NCI-H146 (cell line): Measurements from ENCODE around the gene THADA.
"Not testable (repeated sequence)": the region's sequence is repeated elsewhere in the genome, so short reads cannot be mapped to it uniquely, and the experiment has no call there.

ENCODE experiments used
- DNase-seq: peaks from one replicate; lab custom pipeline; 2025; lab: John Stamatoyannopoulos, UW

Gene THADA

GRCh38 chr2:43462866-43463641, 132.8 kb downstream of the THADA start:
- DNase-seq: peak; percentile 79

GRCh38 chr2:43461453-43462073, 134.3 kb downstream of the THADA start:
- peak; percentile 14 for DNase-seq

GRCh38 chr2:43460611-43461365, 135.1 kb downstream of the THADA start:
- DNase-seq: no peak

DNA sequence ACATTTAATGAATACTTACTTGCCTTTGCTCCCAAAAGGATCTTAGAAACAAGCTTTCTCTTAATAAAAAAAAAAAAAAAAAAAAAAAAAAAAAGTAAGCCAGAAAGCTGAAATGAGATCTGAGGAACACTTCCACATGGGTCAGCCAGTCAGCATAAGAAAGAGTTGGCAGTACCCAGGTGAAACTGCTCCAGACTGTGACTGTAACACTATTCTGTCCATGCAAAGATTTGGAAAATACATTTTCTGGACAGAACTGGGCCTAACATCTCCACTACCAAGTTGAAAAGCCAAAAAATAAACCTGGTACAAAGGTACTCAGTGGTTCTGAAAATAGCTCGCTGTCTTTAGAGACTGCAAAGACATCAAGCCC, 135.7 kb downstream of the THADA start:
- no peak for DNase-seq

DNA sequence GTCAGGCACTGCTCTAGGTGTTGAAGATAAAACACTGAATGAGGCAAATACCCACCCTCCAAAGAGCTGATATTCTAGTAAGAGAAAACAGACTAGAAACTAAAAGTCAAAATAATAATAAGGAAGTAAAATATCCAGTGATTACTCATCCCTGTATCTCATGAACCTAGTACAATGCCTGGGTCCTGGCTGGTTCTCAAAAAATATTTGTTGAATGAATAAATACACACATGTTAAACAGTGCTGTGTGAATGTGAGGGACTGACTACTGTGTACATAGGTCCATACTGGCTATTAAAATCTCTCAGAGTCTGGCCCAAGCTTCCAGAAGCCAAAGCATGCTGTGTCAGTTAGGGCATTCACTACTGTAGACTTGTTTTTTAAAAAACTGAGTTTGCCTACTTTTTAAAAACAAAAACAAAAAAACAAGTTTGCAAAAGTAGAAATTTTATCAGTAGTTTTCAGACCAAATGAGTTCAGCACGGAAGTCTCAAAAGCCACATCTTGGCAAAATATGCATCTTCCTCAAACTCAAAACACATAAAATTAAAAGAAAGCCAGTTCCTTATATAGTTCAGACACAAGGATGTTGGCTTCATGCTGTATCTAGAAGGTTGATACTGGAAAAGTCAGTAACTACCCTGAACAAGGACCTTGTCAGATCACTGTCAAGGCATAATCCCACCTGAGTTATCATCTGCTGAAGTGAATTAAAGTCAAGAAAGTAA, 136.2 kb downstream of the THADA start:
- no peak for DNase-seq

DNA sequence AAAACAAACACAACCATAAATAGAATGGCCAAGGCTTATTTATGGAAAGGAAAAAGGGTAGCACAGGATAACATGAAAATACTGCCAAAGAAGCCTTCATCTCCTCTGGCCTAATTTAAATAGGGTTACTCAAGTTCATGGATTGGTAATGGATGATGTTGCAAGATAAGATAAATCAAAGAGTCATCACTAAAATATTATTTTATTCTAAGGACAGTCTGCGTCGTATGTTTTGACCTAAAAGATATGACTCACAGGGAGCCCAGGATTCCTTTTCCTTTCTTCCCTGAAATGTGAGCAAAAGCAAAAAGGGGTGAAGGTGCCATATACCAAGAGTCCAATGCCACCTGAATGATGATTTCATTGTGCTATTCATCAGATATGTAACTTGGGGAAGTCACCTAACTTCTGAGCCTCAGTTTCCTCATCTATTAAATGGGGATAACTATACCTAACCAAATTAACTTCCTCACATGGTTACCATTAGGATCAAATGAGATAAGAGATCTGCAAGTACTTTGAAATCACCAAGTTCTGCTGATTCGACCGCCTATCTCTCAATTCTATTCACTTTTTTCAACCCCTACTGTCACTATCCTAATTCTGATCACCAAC, 137.7 kb downstream of the THADA start:
- no peak for DNase-seq

DNA sequence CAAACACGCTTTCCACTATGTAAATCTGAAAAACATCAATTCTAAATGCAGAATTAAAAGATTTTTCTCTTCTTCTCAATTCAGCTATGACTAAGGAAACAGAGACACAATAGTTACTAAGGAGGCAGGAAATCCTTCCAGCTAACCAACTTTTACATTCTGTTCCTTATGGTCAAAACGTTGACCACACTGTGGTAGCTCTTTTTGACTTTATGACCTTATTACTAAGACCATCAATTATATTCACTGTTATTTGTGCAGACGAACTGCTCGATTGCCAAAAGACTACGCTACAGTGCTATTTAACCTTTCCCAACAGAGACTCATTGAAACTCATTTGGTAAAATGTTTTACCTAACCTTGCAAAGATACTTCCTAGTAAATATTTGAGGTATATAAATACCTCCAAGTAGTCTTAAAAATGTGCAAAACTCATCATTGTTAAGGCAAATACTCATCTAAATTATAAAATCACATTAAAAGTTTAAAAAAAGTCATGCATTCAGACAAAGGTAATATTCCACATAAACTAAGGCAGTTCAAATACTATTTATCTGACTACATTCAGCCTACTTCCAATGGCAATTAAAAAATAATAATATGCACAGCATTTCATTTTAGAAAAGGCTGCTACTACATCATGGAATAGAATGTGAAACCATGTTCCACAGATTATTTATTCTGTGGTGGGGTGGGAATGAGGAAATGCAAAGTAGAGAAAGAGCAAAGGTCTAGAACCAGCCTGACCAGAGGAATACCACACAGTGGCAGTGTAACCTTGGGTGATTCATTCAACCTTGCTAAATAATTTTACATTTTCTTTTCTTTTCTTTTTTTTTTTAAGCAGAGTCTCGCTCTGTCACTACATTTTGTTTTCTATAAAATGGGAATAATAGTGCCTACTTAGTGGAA, 139.9 kb downstream of the THADA start:
- no peak for DNase-seq

DNA sequence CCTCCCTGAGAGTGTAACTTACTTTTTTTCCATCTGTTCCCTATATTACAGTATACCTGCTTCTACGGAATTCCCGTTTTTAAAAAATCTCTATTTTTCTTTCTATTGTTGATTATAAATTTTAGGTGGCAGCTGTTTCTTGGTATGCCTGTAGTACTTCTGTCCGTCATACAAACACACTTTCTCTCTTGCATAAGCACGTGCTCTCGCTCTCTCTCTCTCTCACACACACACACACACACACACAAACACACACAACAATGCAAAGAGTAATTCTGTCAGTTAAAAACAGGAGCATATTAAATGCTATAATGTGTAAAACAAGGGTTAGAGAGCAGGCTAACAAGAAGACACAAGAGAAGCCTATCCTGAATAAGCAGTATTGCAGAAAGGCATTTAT, 140.5 kb downstream of the THADA start:
- DNase-seq: no peak

GRCh38 chr2:43454791-43455190, 141.0 kb downstream of the THADA start:
- no peak for DNase-seq

GRCh38 chr2:43453179-43454170, 142.4 kb downstream of the THADA start:
- no peak for DNase-seq

- no peak for DNase-seq
These were observed 143.5 kb downstream of the THADA start for GRCh38 chr2:43452318-43452731.

- no peak for DNase-seq
These were observed 145.2 kb downstream of the THADA start for GRCh38 chr2:43450617-43451016.

- DNase-seq: no peak
These were observed 147.1 kb downstream of the THADA start for GRCh38 chr2:43448822-43449110.

- DNase-seq: no peak
These were observed 147.6 kb downstream of the THADA start for GRCh38 chr2:43448011-43448821.

- DNase-seq: not testable (repeated sequence)
These were observed 149.1 kb downstream of the THADA start for GRCh38 chr2:43446755-43447154.

- no peak for DNase-seq
These were observed 150.1 kb downstream of the THADA start for GRCh38 chr2:43445781-43446180.

DNA sequence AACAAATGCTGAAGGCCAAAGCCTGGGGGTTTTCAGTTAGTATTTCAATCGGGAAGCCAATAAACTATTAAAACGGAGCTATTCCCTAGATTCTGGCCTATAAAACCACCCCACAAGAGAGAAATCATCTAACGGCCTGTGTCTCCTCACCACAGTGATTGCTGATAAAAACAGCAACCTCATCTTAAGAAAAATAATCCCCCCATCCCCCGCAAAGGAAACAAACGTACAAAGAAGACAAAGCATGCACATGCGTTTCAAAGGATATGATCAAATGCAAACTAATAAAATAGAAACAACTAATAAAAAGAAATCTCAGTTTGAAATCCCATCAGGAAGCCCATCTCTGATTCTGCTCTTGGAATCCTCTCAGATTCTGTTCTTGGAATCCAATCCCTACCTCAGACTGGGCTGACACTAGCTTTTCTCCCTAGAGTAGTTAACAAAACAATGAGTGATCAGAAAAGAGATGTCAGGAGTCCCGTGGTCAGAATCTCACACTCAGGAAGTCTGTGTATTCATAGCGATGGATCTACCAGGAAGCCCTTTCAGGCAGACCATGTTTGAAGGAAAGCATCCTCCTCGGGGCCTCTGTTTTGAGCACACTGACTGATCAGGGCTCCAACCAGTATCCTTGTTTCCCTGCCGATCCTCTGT, 150.7 kb downstream of the THADA start:
- DNase-seq: no peak

DNA sequence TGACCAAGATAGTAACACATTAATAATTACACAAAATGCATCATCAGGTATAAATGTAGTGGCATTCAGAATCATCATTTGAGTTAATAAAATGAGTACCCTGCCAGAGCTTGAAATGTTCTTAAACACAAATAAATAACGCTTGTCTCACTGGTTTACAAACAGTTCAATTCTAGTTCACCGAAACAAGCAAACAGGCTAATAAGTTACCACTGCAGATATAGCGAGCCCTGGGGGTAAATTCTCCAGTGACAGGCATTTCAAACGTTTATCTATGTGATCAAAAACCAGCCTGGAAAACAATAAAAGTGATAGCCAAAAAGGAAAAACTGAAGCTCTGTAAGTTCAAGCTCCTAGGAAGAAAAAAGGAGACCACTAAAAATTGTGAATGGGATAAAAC, 152.6 kb downstream of the THADA start:
- DNase-seq: no peak
